WTC11 (cell line): ENCODE results near the gene IDH3B.

Source experiments
- TP53 ChIP-seq: sonication (generic); formaldehyde crosslinking; IDR thresholded peaks from 2 replicates; pipeline ENCODE4 v1.8.1; 2023; ENCODE audit warnings: mild to moderate bottlenecking, missing genetic modification reagents
- TF ChIP-seq, protein P1 (sequence below): sonication (generic); formaldehyde crosslinking; IDR thresholded peaks from 2 replicates; pipeline ENCODE4 v1.8.1; 2023; ENCODE audit warnings: mild to moderate bottlenecking, missing genetic modification reagents

DNA sequence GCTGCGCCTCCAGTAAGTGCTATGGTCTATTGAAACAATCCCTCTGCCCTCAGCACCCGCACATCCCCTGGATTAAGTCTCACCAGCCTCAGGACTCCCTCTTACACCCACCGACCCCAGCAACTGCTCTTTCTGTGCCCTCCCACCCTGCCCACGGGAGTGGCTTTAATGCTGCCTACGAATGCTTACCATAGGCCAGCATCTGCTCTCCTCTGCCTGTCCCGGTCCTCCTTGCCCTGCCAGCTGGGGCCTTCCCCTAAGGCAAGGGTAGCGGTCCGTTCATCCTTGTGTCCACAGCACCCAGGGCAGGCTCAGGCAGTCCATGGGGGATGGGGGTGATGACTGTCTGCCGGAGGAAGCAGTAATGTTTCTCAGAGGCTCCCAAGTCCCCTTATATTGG is 32.6 kb upstream of the IDH3B start:
- TF ChIP-seq TP53 (CRISPR knock-in tag): no peak
- TF ChIP-seq, protein P1, sequence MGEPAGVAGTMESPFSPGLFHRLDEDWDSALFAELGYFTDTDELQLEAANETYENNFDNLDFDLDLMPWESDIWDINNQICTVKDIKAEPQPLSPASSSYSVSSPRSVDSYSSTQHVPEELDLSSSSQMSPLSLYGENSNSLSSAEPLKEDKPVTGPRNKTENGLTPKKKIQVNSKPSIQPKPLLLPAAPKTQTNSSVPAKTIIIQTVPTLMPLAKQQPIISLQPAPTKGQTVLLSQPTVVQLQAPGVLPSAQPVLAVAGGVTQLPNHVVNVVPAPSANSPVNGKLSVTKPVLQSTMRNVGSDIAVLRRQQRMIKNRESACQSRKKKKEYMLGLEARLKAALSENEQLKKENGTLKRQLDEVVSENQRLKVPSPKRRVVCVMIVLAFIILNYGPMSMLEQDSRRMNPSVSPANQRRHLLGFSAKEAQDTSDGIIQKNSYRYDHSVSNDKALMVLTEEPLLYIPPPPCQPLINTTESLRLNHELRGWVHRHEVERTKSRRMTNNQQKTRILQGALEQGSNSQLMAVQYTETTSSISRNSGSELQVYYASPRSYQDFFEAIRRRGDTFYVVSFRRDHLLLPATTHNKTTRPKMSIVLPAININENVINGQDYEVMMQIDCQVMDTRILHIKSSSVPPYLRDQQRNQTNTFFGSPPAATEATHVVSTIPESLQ: no peak
